Ammon's horn (tissue), 1 donor: ENCODE measurements around the gene MNX1.

Source experiments
- DNase-seq: peaks from one replicate; pipeline ENCODE4 v3.0.0-alpha.2; 2016; ENCODE audit warnings: low spot score

Gene MNX1

GRCh38 chr7:156969972-156970420 is 40.5 kb downstream of the MNX1 start:
- no peak for DNase-seq

GRCh38 chr7:156968183-156968582 is 42.3 kb downstream of the MNX1 start:
- DNase-seq = no peak

GRCh38 chr7:156966387-156966786 is 44.1 kb downstream of the MNX1 start:
- DNase-seq = no peak

- no peak for DNase-seq
These were observed 45.5 kb downstream of the MNX1 start for GRCh38 chr7:156964971-156965370.

GRCh38 chr7:156963472-156963871 is 47.0 kb downstream of the MNX1 start:
- DNase-seq = no peak

GRCh38 chr7:156962897-156963296 is 47.6 kb downstream of the MNX1 start:
- no peak for DNase-seq

GRCh38 chr7:156962145-156962544 is 48.3 kb downstream of the MNX1 start:
- DNase-seq = no peak

GRCh38 chr7:156956727-156957126 is 53.7 kb downstream of the MNX1 start:
- no peak for DNase-seq

GRCh38 chr7:156954941-156955340 is 55.5 kb downstream of the MNX1 start:
- DNase-seq = no peak
